ENCODE results near the gene POU2F2. TPM values are rescaled to one million over a fixed set of nuclear protein-coding genes. Genes with fewer than 3 reads are reported as not detected.

POU2F2 gene
- total and polyA plus RNA-seq, 10 of the 15 experiments (the other 5 are each of a cell fraction or from before 2014, with no cell fraction given), result 4.4 to 62.4 (median 37.9) TPM

DNA sequence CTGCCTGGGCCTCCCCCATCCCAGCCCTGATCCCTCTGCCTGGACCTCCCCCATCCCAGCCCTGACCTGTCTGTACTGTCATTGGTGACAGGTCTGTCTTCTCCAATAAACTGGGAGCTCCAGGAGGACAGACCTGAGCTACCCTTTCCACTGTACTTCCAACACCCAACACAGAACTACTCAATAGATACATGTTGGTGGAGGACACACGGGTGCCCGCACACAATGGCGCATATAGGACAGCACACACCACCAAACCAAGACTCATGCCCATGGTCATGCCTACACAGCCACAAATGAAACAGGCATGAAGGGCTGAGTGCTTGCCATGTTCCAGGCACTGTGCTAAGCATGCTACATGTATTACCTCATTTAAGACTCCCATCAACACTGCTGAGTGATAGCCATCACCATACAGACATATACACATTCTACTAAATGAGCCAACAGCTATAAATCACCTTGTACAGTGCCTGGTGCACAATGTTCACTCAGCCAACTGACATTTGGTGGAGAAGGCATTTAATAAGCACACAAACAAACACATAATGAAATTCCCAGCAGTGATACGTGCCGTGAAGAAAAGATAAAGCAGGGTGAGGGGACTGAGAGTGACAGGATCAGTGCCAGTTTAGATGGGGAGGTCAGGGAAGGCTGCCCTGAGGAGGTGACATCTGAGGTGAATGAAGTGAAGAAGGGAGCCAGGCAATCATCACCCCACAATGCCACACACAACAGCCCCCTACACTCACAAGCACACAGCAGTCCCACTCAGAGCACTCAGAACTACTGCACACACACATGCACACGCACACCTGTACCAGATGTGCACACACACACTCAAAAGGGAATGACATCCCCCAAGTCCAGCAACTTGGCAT is 857 bp downstream of the POU2F2 start:
- 0 out of 4 replicates have a peak, but pooled peaks cover 0 to 4% of the 10 kb centered on the region in 2 experiments for H3K36me3 ChIP-seq (ENCODE audit: control insufficient read depth in 2 of 2, insufficient read depth in 2 of 2, low read length in 1 of 2)
- H3K4me3 ChIP-seq, result peak overlapping the region; percentile 99
- peaks cover 43% of the 10 kb centered on the region for H3K4me1 ChIP-seq (ENCODE audit: control insufficient read depth, insufficient read depth, low read length)
- CTCF ChIA-PET, result interaction anchor here (1.1 to 3.4 kb wide), 8 partner anchors 8 to 165 kb away, joined by 3 to 197 read pairs (median 10); no protein-coding TSS in a partner anchor
- FAIRE-seq (no peak), DNase-seq (ENCODE audit: low read depth, low spot score) (no peak), ATAC-seq (no peak)
- H3K27me3 ChIP-seq (replicated peaks in 1 of 2; ENCODE audit: control insufficient read depth in 2 of 2, insufficient read depth in 2 of 2, low read length in 1 of 2), result no peaks in the 10 kb centered on the region
- TF ChIP-seq, protein P1, sequence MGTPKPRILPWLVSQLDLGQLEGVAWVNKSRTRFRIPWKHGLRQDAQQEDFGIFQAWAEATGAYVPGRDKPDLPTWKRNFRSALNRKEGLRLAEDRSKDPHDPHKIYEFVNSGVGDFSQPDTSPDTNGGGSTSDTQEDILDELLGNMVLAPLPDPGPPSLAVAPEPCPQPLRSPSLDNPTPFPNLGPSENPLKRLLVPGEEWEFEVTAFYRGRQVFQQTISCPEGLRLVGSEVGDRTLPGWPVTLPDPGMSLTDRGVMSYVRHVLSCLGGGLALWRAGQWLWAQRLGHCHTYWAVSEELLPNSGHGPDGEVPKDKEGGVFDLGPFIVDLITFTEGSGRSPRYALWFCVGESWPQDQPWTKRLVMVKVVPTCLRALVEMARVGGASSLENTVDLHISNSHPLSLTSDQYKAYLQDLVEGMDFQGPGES (IDR thresholded peaks at IDR 0.05), result no peak
- TF ChIP-seq, protein P2, sequence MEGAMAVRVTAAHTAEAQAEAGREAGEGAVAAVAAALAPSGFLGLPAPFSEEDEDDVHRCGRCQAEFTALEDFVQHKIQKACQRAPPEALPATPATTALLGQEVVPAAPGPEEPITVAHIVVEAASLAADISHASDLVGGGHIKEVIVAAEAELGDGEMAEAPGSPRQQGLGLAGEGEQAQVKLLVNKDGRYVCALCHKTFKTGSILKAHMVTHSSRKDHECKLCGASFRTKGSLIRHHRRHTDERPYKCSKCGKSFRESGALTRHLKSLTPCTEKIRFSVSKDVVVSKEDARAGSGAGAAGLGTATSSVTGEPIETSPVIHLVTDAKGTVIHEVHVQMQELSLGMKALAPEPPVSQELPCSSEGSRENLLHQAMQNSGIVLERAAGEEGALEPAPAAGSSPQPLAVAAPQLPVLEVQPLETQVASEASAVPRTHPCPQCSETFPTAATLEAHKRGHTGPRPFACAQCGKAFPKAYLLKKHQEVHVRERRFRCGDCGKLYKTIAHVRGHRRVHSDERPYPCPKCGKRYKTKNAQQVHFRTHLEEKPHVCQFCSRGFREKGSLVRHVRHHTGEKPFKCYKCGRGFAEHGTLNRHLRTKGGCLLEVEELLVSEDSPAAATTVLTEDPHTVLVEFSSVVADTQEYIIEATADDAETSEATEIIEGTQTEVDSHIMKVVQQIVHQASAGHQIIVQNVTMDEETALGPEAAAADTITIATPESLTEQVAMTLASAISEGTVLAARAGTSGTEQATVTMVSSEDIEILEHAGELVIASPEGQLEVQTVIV (IDR thresholded peaks at IDR 0.05; ENCODE audit: borderline replicate concordance, partially characterized antibody), result no peak
- TF ChIP-seq, protein P3, sequence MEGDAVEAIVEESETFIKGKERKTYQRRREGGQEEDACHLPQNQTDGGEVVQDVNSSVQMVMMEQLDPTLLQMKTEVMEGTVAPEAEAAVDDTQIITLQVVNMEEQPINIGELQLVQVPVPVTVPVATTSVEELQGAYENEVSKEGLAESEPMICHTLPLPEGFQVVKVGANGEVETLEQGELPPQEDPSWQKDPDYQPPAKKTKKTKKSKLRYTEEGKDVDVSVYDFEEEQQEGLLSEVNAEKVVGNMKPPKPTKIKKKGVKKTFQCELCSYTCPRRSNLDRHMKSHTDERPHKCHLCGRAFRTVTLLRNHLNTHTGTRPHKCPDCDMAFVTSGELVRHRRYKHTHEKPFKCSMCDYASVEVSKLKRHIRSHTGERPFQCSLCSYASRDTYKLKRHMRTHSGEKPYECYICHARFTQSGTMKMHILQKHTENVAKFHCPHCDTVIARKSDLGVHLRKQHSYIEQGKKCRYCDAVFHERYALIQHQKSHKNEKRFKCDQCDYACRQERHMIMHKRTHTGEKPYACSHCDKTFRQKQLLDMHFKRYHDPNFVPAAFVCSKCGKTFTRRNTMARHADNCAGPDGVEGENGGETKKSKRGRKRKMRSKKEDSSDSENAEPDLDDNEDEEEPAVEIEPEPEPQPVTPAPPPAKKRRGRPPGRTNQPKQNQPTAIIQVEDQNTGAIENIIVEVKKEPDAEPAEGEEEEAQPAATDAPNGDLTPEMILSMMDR (IDR thresholded peaks at IDR 0.05 in 2 of 3, conservative IDR thresholded peaks at IDR 0.05 in 1 of 3; ENCODE audit: control insufficient read depth in 2 of 3, extremely low read depth in 1 of 3, insufficient read depth in 1 of 3, low read depth in 3 of 3, low read length in 3 of 3), result 0 out of 6 replicates have a peak, but pooled peaks of 1 of the 3 experiments have one; percentile 3
- TF ChIP-seq POLR2A (IDR thresholded peaks at IDR 0.05; ENCODE audit: low read depth, low read length) (0 out of 2 replicates have a peak, but pooled peaks have one; percentile 1), PAX5 (IDR thresholded peaks at IDR 0.05; ENCODE audit: borderline replicate concordance, low read depth, low read length) (no peak), YY1 (IDR thresholded peaks at IDR 0.05; ENCODE audit: low read depth, low read length) (0 out of 2 replicates have a peak, but pooled peaks have one; percentile 22)
- TF ChIP-seq, protein P4, sequence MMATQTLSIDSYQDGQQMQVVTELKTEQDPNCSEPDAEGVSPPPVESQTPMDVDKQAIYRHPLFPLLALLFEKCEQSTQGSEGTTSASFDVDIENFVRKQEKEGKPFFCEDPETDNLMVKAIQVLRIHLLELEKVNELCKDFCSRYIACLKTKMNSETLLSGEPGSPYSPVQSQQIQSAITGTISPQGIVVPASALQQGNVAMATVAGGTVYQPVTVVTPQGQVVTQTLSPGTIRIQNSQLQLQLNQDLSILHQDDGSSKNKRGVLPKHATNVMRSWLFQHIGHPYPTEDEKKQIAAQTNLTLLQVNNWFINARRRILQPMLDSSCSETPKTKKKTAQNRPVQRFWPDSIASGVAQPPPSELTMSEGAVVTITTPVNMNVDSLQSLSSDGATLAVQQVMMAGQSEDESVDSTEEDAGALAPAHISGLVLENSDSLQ (IDR thresholded peaks at IDR 0.05), result 0 out of 2 replicates have a peak, but pooled peaks have one; percentile 21
- TF ChIP-seq, protein P5, sequence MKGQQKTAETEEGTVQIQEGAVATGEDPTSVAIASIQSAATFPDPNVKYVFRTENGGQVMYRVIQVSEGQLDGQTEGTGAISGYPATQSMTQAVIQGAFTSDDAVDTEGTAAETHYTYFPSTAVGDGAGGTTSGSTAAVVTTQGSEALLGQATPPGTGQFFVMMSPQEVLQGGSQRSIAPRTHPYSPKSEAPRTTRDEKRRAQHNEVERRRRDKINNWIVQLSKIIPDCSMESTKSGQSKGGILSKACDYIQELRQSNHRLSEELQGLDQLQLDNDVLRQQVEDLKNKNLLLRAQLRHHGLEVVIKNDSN (IDR thresholded peaks at IDR 0.05; ENCODE audit: borderline replicate concordance, extremely low read length, insufficient read depth, low read depth, low read length), result no peak
- in situ Hi-C loops (cut with MboI) (loop anchor here (5.0 kb wide), 1 partner anchor 146 kb away; no protein-coding TSS in a partner anchor), intact Hi-C loops (cut with micrococcal nuclease; ENCODE audit: unreplicated experiment) (loop anchor here (5.0 kb wide), 4 partner anchors 66 to 166 kb away; partner anchors contain the start of gene GSK3A)
- 0% methylated on average over 6 of the region's 6 CpGs for WGBS (ENCODE audit: insufficient coverage, insufficient replicate concordance, low lambda C conversion rate, missing lambda C conversion rate)
- H4K20me1 ChIP-seq (ENCODE audit: control insufficient read depth, insufficient read depth), result no peaks in the 10 kb centered on the region
- H3K79me2 ChIP-seq (ENCODE audit: control insufficient read depth, insufficient read depth, low read length), result peaks cover 63% of the 10 kb centered on the region
- RAD21 ChIA-PET (ENCODE audit: unreplicated experiment), result interaction anchor here (0.6 to 3.6 kb wide), 10 partner anchors 11 to 265 kb away, joined by 3 to 57 read pairs (median 4); partner anchors contain the start of gene GSK3A
- SMC1A ChIA-PET (ENCODE audit: uncharacterized antibody, unreplicated experiment), result interaction anchor here (1.0 to 2.8 kb wide), 8 partner anchors 8 to 192 kb away, joined by 4 to 61 read pairs (median 10); no protein-coding TSS in a partner anchor
- BruUV-seq (replicated peaks), result no TSS peak
- no peak overlapping the region for H2AFZ ChIP-seq (ENCODE audit: control insufficient read depth, low read depth, low read length)
- peak overlapping the region; percentile 93 for H3K9ac ChIP-seq (ENCODE audit: control insufficient read depth, insufficient read depth, low read length)
- peak overlapping the region; percentile 99 for H3K27ac ChIP-seq (ENCODE audit: control insufficient read depth, insufficient read depth)
- POLR2A ChIA-PET, result interaction anchor here (2.0 to 3.4 kb wide), 4 partner anchors 10 to 111 kb away, joined by 4 to 30 read pairs (median 17); partner anchors contain the start of gene GSK3A
- peak overlapping the region; percentile 99 for H3K4me2 ChIP-seq (ENCODE audit: control insufficient read depth, insufficient read depth)
- H3K9me3 ChIP-seq (replicated peaks; ENCODE audit: control insufficient read depth, insufficient read depth, low read length), result no peaks in the 10 kb centered on the region

Measured in GM12878 (cell line).